Bronchial epithelial cell (primary cell): ENCODE measurements around the gene MCOLN3. TPM values are rescaled to one million over a fixed set of nuclear protein-coding genes. Genes with fewer than 3 reads are reported as not detected.

Experiments
- DNase-seq: peaks from one replicate; pipeline ENCODE4 v3.0.0-alpha.2; 2010; ENCODE audit warnings: low read depth
- FAIRE-seq: peaks from 2 replicates; lab custom pipeline; 2011; peaks lifted over from hg19 to GRCh38; lab: Jason Lieb, UNC
- H3K27me3 ChIP-seq: 2 replicates; pipeline ENCODE4 v1.5.1; 2011; ENCODE audit warnings: low read length; ENCODE audit not compliant: control insufficient read depth, insufficient read depth
- H3K36me3 ChIP-seq: 2 replicates; pipeline ENCODE4 v1.5.1; 2011; ENCODE audit warnings: low read length; ENCODE audit not compliant: control insufficient read depth, insufficient read depth
- H3K4me3 ChIP-seq: 2 replicates; pipeline ENCODE4 v1.5.1; 2011; ENCODE audit warnings: mild to moderate bottlenecking, low read depth, low read length, control low read depth
- CTCF ChIP-seq: IDR thresholded peaks from 2 replicates; pipeline ENCODE4 v1.5.1; 2011; ENCODE audit warnings: mild to moderate bottlenecking, moderate library complexity, low read length, control low read depth, inconsistent platforms; ENCODE audit not compliant: insufficient read depth, severe bottlenecking
- total RNA-seq: library from RNA; depleted of rRNA; stranded (reverse); fragments of >200 nt; gene quantifications from 2 replicates; pipeline ENCODE4 v1.2.1, GENCODE V29; 2014

The MCOLN3 gene
- total RNA-seq, 1 donor from 2014 or later, result 2.4 TPM

- no peak for DNase-seq
- TF ChIP-seq CTCF, result no peak
- Histone ChIP-seq H3K4me3 (no peak overlapping the region), H3K36me3 (no peaks in the 10 kb centered on the region), H3K27me3 (no peaks in the 10 kb centered on the region)
- no peak for FAIRE-seq
These were observed 65.9 kb downstream of the MCOLN3 start for GRCh38 chr1:84982395-84982794.

- Histone ChIP-seq H3K36me3 (no peaks in the 10 kb centered on the region), H3K4me3 (no peak overlapping the region), H3K27me3 (no peaks in the 10 kb centered on the region)
- TF ChIP-seq CTCF, result no peak
- FAIRE-seq (no peak), DNase-seq (no peak)
These were observed 73.3 kb downstream of the MCOLN3 start for GRCh38 chr1:84975035-84975434.

GRCh38 chr1:84973498-84974334, 74.6 kb downstream of the MCOLN3 start:
- FAIRE-seq (no peak), DNase-seq (no peak)
- Histone ChIP-seq H3K27me3 (no peaks in the 10 kb centered on the region), H3K4me3 (no peak overlapping the region), H3K36me3 (no peaks in the 10 kb centered on the region)
- no peak for TF ChIP-seq CTCF

- FAIRE-seq, result no peak
- no peak for DNase-seq
These were observed 75.8 kb downstream of the MCOLN3 start for GRCh38 chr1:84972377-84972987.

GRCh38 chr1:84971957-84972356, 76.3 kb downstream of the MCOLN3 start:
- Histone ChIP-seq H3K27me3 (no peaks in the 10 kb centered on the region), H3K4me3 (no peak overlapping the region), H3K36me3 (no peaks in the 10 kb centered on the region)
- TF ChIP-seq CTCF, result no peak
- DNase-seq, result no peak
- FAIRE-seq, result no peak

More at GRCh38 chr1:84972377-84972987, 75.8 kb downstream of the MCOLN3 start:
- TF ChIP-seq CTCF, result no peak
- H3K27me3 ChIP-seq, result no peaks in the 10 kb centered on the region
- no peak overlapping the region for H3K4me3 ChIP-seq
- no peaks in the 10 kb centered on the region for H3K36me3 ChIP-seq
